GM23338 (cell line): ENCODE results near the gene TOP1. TPM values are rescaled to one million over a fixed set of nuclear protein-coding genes. Genes with fewer than 3 reads are reported as not detected.
A peak's percentile ranks its signal among the peaks of the same experiment; 100 is the strongest.

Source experiments
- ATAC-seq: fragments of 200-7000 bp; cut with Tn5 transposase; 3 replicates; pipeline ENCODE4 v1.9.1; 2020
- DNase-seq: peaks from one replicate; pipeline ENCODE4 v3.0.0-alpha.2; 2015; ENCODE audit warnings: low spot score
- H2AFZ ChIP-seq: fragments of 200-600 bp; sonication (generic); 2 replicates; pipeline ENCODE4 v1.8.0; 2016; ENCODE audit warnings: antibody characterized with exemption, mild to moderate bottlenecking, moderate library complexity
- H3F3A ChIP-seq: fragments of 200-600 bp; sonication (generic); replicated peaks from 2 replicates; pipeline ENCODE4 v1.8.0; 2017; ENCODE audit warnings: antibody characterized with exemption, mixed run types, low read depth
- H3K27ac ChIP-seq: fragments of 200-600 bp; sonication (generic); 2 replicates; pipeline ENCODE4 v1.6.1; 2016; ENCODE audit warnings: low read depth
- H3K27me3 ChIP-seq: fragments of 200-600 bp; sonication (generic); 2 replicates; pipeline ENCODE4 v1.8.0; 2016; ENCODE audit warnings: mild to moderate bottlenecking, mixed run types, moderate library complexity; ENCODE audit not compliant: insufficient read depth
- H3K36me3 ChIP-seq: fragments of 200-600 bp; sonication (generic); 2 replicates; pipeline ENCODE4 v1.8.0; 2016; ENCODE audit warnings: mild to moderate bottlenecking; ENCODE audit not compliant: insufficient read depth
- H3K4me1 ChIP-seq: fragments of 200-600 bp; sonication (generic); 2 replicates; pipeline ENCODE4 v1.8.0; 2016; ENCODE audit warnings: mild to moderate bottlenecking, moderate library complexity; ENCODE audit not compliant: insufficient read depth
- H3K4me2 ChIP-seq: fragments of 200-600 bp; sonication (generic); 2 replicates; pipeline ENCODE4 v1.7.1; 2017; ENCODE audit warnings: mixed run types
- H3K4me3 ChIP-seq: fragments of 200-600 bp; sonication (generic); 2 replicates; pipeline ENCODE4 v1.6.1; 2016; ENCODE audit warnings: mixed run types
- H3K79me2 ChIP-seq: fragments of 200-600 bp; sonication (generic); replicated peaks from 2 replicates; pipeline ENCODE4 v1.8.0; 2017; ENCODE audit warnings: mild to moderate bottlenecking; ENCODE audit not compliant: insufficient read depth
- H3K9me2 ChIP-seq: fragments of 200-600 bp; sonication (generic); 2 replicates; pipeline ENCODE4 v1.8.0; 2017; ENCODE audit not compliant: insufficient read depth
- H4K20me1 ChIP-seq: fragments of 200-600 bp; sonication (generic); replicated peaks from 2 replicates; pipeline ENCODE4 v1.8.0; 2017; ENCODE audit warnings: mild to moderate bottlenecking; ENCODE audit not compliant: insufficient read depth
- H3K27ac Mint-ChIP-seq: 2 replicates; pipeline ENCODE4 v1.8.0; 2020; ENCODE audit warnings: inconsistent platforms, mild to moderate bottlenecking, moderate library complexity, mixed read lengths
- H3K27me3 Mint-ChIP-seq: 3 replicates; pipeline ENCODE4 v1.8.0; 2022; ENCODE audit warnings: low read depth, mild to moderate bottlenecking, moderate library complexity, mixed read lengths, inconsistent platforms; ENCODE audit not compliant: insufficient read depth, poor library complexity
- H3K36me3 Mint-ChIP-seq: 3 replicates; pipeline ENCODE4 v1.8.0; 2021; ENCODE audit warnings: low read depth, mild to moderate bottlenecking, inconsistent platforms, moderate library complexity, mixed read lengths
- H3K4me1 Mint-ChIP-seq: 3 replicates; pipeline ENCODE4 v1.8.0; 2020; ENCODE audit warnings: mild to moderate bottlenecking, inconsistent platforms, mixed read lengths
- H3K4me3 Mint-ChIP-seq: 3 replicates; pipeline ENCODE4 v1.8.0; 2021; ENCODE audit warnings: moderate library complexity, mild to moderate bottlenecking, inconsistent platforms, mixed read lengths
- H3K9me3 Mint-ChIP-seq: 3 replicates; pipeline ENCODE4 v1.8.0; 2020; ENCODE audit warnings: moderate library complexity, mild to moderate bottlenecking, inconsistent platforms, mixed read lengths
- CREB1 ChIP-seq: fragments of 250-450 bp; sonication (Bioruptor Pico); IDR thresholded peaks from 2 replicates; pipeline ENCODE4 v1.5.0; 2020; ENCODE audit warnings: low read depth, mild to moderate bottlenecking, moderate library complexity
- CTCF ChIP-seq, 2 experiments: fragments of 200-600 bp in 1 of 2; sonication (generic) in 1 of 2; conservative IDR thresholded peaks; 2 replicates each; pipeline versions ENCODE4 v1.5.1 to v1.6.1; 2016 to 2017; ENCODE audit warnings: antibody characterized with exemption in 2 of 2, low read depth in 2 of 2, mild to moderate bottlenecking in 2 of 2, moderate library complexity in 1 of 2
- ETS1 ChIP-seq: IDR thresholded peaks from 2 replicates; pipeline ENCODE4 v1.6.1; 2016; ENCODE audit warnings: antibody characterized with exemption
- EZH2 ChIP-seq: fragments of 200-600 bp; sonication (generic); IDR thresholded peaks from one replicate; pipeline ENCODE4 v1.8.0; 2017; ENCODE audit warnings: antibody characterized with exemption, mild to moderate bottlenecking, low read depth; ENCODE audit not compliant: unreplicated experiment
- NANOG ChIP-seq: IDR thresholded peaks from 2 replicates; pipeline ENCODE4 v1.6.1; 2016; ENCODE audit warnings: antibody characterized with exemption, borderline replicate concordance
- POLR2AphosphoS5 ChIP-seq: IDR thresholded peaks from 2 replicates; pipeline ENCODE4 v1.6.1; 2016; ENCODE audit warnings: antibody characterized with exemption, low read depth
- REST ChIP-seq: IDR thresholded peaks from one replicate; pipeline ENCODE4 v1.6.1; 2018; ENCODE audit warnings: antibody characterized with exemption; ENCODE audit not compliant: unreplicated experiment
- STAT1 ChIP-seq: IDR thresholded peaks from one replicate; pipeline ENCODE4 v1.6.1; 2016; ENCODE audit warnings: antibody characterized with exemption; ENCODE audit not compliant: unreplicated experiment
- ZNF331 ChIP-seq: fragments of 250-450 bp; sonication (Bioruptor Pico); IDR thresholded peaks from 2 replicates; pipeline ENCODE4 v1.5.0; 2020; ENCODE audit warnings: low read depth, mild to moderate bottlenecking, moderate library complexity
- polyA plus RNA-seq: library from polyadenylated mRNA; unstranded; fragments of >200 nt; fragmentation: Nextera tagmentation; extraction: Ambion mirVana; gene quantifications from 2 replicates; pipeline ENCODE4 v1.2.1, GENCODE V29; 2016
- total RNA-seq: library from RNA; depleted of rRNA; stranded (reverse); fragments of >200 nt; shearing (Covaris generic); gene quantifications from 2 replicates; pipeline ENCODE4 v1.2.3, GENCODE V29; 2014

Gene TOP1
- total and polyA plus RNA-seq, 2 experiments from 2014 or later: 62.4 to 101 TPM

- peak; percentile 32 to 42; a peak in 3 of 4 replicates for TF ChIP-seq CTCF (conservative IDR thresholded peaks at IDR 0.05; ENCODE audit: low read depth in 2 of 2)
Measured at GRCh38 chr20:41089555-41089954, 60.9 kb downstream of the TOP1 start (continued).

- 0 out of 2 replicates have a peak, but pooled peaks cover 6% of the 10 kb centered on the region for H3K79me2 ChIP-seq
- H3K4me1 Mint-ChIP-seq: no peaks in the 10 kb centered on the region
- H3K9me2 ChIP-seq: no peaks in the 10 kb centered on the region
- peaks cover 29% of the 10 kb centered on the region for H3K36me3 ChIP-seq
- peaks cover 66% of the 10 kb centered on the region for H3K36me3 Mint-ChIP-seq
- ATAC-seq: no peak
- H3K27me3 ChIP-seq: no peaks in the 10 kb centered on the region
- peak overlapping the region; percentile 41; the same call in 1 of the 2 replicates for H3K27ac ChIP-seq
- no peak overlapping the region for H3K27ac Mint-ChIP-seq
- H3K4me1 ChIP-seq: 0 out of 2 replicates have a peak, but pooled peaks cover 4% of the 10 kb centered on the region
- peaks cover 7% of the 10 kb centered on the region; the same call in 1 of the 2 replicates for H3F3A ChIP-seq
- H3K27me3 Mint-ChIP-seq: peaks cover 7% of the 10 kb centered on the region
- no peak overlapping the region for H3K4me2 ChIP-seq
- no peaks in the 10 kb centered on the region for H3K9me3 Mint-ChIP-seq
- H2AFZ ChIP-seq: no peak overlapping the region
- peaks cover 16% of the 10 kb centered on the region; the same call in 1 of the 2 replicates for H4K20me1 ChIP-seq
- no peak overlapping the region for H3K4me3 Mint-ChIP-seq
- H3K4me3 ChIP-seq: no peak overlapping the region
- no peak for DNase-seq
- TF ChIP-seq CREB1 (CRISPR knock-in tag) (no peak), ETS1 (no peak), POLR2AphosphoS5 (no peak)
Measured at GRCh38 chr20:41091927-41092326, 63.3 kb downstream of the TOP1 start.

- peaks cover 5% of the 10 kb centered on the region for H3K27me3 Mint-ChIP-seq
- no peak overlapping the region for H3K27ac Mint-ChIP-seq
- peak overlapping the region; percentile 41; the same call in 1 of the 2 replicates for H3K27ac ChIP-seq
- no peak for TF ChIP-seq REST
- no peak for TF ChIP-seq ZNF331 (CRISPR knock-in tag)
- no peak for TF ChIP-seq STAT1
- no peak for TF ChIP-seq CREB1 (CRISPR knock-in tag)
- TF ChIP-seq NANOG: no peak
- no peak for TF ChIP-seq EZH2
- TF ChIP-seq POLR2AphosphoS5: no peak
Measured at GRCh38 chr20:41094353-41095055, 65.9 kb downstream of the TOP1 start.

More at GRCh38 chr20:41094353-41095055, 65.9 kb downstream of the TOP1 start:
- no peak for DNase-seq
- Histone ChIP-seq H3K79me2 (peaks cover 6% of the 10 kb centered on the region; the same call in 1 of the 2 replicates), H3K27me3 (no peaks in the 10 kb centered on the region), H3K4me1 (no peaks in the 10 kb centered on the region), H3K36me3 (peaks cover 55% of the 10 kb centered on the region), H2AFZ (no peak overlapping the region), H3K4me3 (no peak overlapping the region), H3K4me2 (no peak overlapping the region), H4K20me1 (peaks cover 16% of the 10 kb centered on the region; the same call in 1 of the 2 replicates), H3K9me2 (no peaks in the 10 kb centered on the region), H3F3A (peaks cover 7% of the 10 kb centered on the region; the same call in 1 of the 2 replicates)
- no peaks in the 10 kb centered on the region for H3K9me3 Mint-ChIP-seq
- peaks cover 71% of the 10 kb centered on the region for H3K36me3 Mint-ChIP-seq
- ATAC-seq: no peak
- no peaks in the 10 kb centered on the region for H3K4me1 Mint-ChIP-seq
- H3K4me3 Mint-ChIP-seq: no peak overlapping the region
